Activated B cell treated with CpG ODN at 0.5 μM for 24 hours (primary cell): Measurements from ENCODE around the gene CNTN4. TPM values are rescaled to one million over a fixed set of nuclear protein-coding genes. Genes with fewer than 3 reads are reported as not detected.

Source experiments
- ATAC-seq: fragments of 200-7000 bp; cut with Tn5 transposase; one replicate; pipeline ENCODE4 v1.10.0; 2021; ENCODE audit warnings: low read depth, mild to moderate bottlenecking, moderate library complexity
- CTCF ChIA-PET: fragments of 350-600 bp; sonication (Branson Sonifier 250); formaldehyde crosslinking; loops from one replicate; lab custom pipeline; 2021; ENCODE audit warnings: antibody characterized with exemption; lab: Charles Lee
- POLR2A ChIA-PET: fragments of 350-600 bp; sonication (Branson Sonifier 250); formaldehyde crosslinking; loops from one replicate; lab custom pipeline; 2021; ENCODE audit warnings: antibody characterized with exemption; lab: Charles Lee
- DNase-seq: peaks from one replicate; pipeline ENCODE4 v3.0.0; 2022
- H3K27ac Mint-ChIP-seq: one replicate; pipeline ENCODE4 v1.8.0; 2020; ENCODE audit warnings: mixed read lengths
- H3K27me3 Mint-ChIP-seq: one replicate; pipeline ENCODE4 v1.8.0; 2021; ENCODE audit warnings: mixed read lengths
- H3K36me3 Mint-ChIP-seq: one replicate; pipeline ENCODE4 v1.8.0; 2021; ENCODE audit warnings: low read depth, mixed read lengths
- H3K4me1 Mint-ChIP-seq: one replicate; pipeline ENCODE4 v1.8.0; 2021; ENCODE audit warnings: mixed read lengths
- H3K4me3 Mint-ChIP-seq: one replicate; pipeline ENCODE4 v1.8.0; 2020; ENCODE audit warnings: mild to moderate bottlenecking, mixed read lengths
- H3K9me3 Mint-ChIP-seq: one replicate; pipeline ENCODE4 v1.8.0; 2020; ENCODE audit warnings: mixed read lengths
- intact Hi-C: fragments of 100-400 bp; cut with micrococcal nuclease; formaldehyde crosslinking; loops from one replicate; pipeline ENCODE4 v1.15.1; 2024
- total RNA-seq: library from RNA; stranded (reverse); gene quantifications from 2 replicates; pipeline ENCODE4 v1.2.3, GENCODE V29; 2022
- TF ChIP-seq, protein P1 (sequence below): fragments of 200-600 bp; IDR thresholded peaks from one replicate; pipeline ENCODE4 v1.8.0; 2022; ENCODE audit warnings: antibody characterized with exemption, mild to moderate bottlenecking

CNTN4 gene
- total RNA-seq, 1 donor from 2014 or later: not detected

DNA sequence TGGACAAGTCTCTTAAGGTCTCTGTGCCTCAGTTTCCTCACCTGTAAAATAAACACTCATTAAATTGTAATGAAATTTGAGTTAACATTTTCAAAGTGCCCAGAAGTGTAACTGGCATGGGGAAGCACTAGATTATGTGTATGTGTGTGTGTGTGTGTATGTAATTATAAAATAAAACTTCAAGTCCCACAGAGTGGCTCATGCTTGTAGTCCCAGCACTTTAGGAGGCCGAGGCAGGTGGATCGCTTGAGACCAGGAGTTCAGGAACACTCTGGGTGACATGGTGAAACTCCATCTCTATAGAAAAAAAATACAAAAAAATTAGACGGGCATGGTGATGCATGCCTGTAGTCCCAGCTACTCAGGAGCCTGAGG, 608.2 kb downstream of the CNTN4 start:
- ChIA-PET POLR2A (no interaction called here), CTCF (no interaction called here)
- intact Hi-C loops: no loop called here
- DNase-seq (no peak), ATAC-seq (no peak)
- TF ChIP-seq, protein P1, sequence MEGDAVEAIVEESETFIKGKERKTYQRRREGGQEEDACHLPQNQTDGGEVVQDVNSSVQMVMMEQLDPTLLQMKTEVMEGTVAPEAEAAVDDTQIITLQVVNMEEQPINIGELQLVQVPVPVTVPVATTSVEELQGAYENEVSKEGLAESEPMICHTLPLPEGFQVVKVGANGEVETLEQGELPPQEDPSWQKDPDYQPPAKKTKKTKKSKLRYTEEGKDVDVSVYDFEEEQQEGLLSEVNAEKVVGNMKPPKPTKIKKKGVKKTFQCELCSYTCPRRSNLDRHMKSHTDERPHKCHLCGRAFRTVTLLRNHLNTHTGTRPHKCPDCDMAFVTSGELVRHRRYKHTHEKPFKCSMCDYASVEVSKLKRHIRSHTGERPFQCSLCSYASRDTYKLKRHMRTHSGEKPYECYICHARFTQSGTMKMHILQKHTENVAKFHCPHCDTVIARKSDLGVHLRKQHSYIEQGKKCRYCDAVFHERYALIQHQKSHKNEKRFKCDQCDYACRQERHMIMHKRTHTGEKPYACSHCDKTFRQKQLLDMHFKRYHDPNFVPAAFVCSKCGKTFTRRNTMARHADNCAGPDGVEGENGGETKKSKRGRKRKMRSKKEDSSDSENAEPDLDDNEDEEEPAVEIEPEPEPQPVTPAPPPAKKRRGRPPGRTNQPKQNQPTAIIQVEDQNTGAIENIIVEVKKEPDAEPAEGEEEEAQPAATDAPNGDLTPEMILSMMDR: no peak
- H3K4me1 Mint-ChIP-seq: no peaks in the 10 kb centered on the region
- no peak overlapping the region for H3K4me3 Mint-ChIP-seq
- no peaks in the 10 kb centered on the region for H3K27me3 Mint-ChIP-seq
- H3K36me3 Mint-ChIP-seq: no peaks in the 10 kb centered on the region
- H3K9me3 Mint-ChIP-seq: no peaks in the 10 kb centered on the region
- H3K27ac Mint-ChIP-seq: no peak overlapping the region

DNA sequence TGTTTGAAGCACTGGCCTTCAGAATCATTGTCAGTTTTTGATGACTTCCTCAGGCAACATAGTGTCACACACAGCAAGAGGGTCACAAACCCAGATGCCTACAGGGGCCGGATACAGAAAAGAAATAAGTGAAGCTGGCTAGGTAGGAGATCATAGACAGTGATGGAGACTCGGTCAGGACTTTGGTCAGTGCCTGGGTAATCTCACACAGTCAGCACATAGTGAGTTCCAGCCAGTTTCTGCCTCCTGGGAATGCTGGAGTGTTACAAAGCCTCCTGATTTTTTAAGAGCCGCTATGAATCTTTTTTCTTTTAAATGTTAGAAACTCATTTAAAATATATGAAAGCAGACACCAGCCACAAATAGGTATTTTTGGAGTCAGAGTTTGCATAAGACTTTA, 612.4 kb downstream of the CNTN4 start:
- ChIA-PET CTCF (no interaction called here), POLR2A (no interaction called here)
- ATAC-seq: no peak
- Mint-ChIP-seq H3K36me3 (no peaks in the 10 kb centered on the region), H3K27me3 (no peaks in the 10 kb centered on the region), H3K27ac (no peak overlapping the region), H3K4me3 (no peak overlapping the region), H3K9me3 (no peaks in the 10 kb centered on the region), H3K4me1 (no peaks in the 10 kb centered on the region)
- no peak for DNase-seq
- intact Hi-C loops: loop anchor here (5.0 kb wide), 1 partner anchor 1624 kb away; no protein-coding TSS in a partner anchor
- TF ChIP-seq, protein P1: no peak

DNA sequence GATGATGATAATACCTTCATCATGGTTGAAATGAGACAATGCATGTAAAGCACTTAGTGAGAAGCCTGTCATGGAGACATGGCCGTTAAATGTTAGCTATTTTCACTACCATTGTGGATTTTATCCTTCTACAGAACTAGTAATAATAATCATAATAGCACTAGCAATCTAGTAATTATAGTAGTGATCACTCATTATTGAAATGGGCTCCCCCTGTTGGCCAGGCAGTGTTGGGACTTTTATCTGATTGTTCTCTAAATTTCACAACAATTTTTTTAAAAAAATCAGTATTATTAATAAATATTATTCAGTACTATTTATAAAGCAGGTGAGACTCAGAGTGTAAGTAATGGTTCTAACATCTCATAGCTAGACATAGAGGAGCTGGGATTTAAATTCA, 615.3 kb downstream of the CNTN4 start:
- CTCF ChIA-PET: no interaction called here
- Mint-ChIP-seq H3K27ac (no peak overlapping the region), H3K9me3 (no peaks in the 10 kb centered on the region), H3K27me3 (no peaks in the 10 kb centered on the region), H3K36me3 (no peaks in the 10 kb centered on the region), H3K4me1 (no peaks in the 10 kb centered on the region), H3K4me3 (no peak overlapping the region)
- TF ChIP-seq, protein P1: no peak
- ATAC-seq (no peak), DNase-seq (no peak)
- intact Hi-C loops: loop anchor here (5.0 kb wide), 1 partner anchor 1627 kb away; no protein-coding TSS in a partner anchor
- POLR2A ChIA-PET: no interaction called here

DNA sequence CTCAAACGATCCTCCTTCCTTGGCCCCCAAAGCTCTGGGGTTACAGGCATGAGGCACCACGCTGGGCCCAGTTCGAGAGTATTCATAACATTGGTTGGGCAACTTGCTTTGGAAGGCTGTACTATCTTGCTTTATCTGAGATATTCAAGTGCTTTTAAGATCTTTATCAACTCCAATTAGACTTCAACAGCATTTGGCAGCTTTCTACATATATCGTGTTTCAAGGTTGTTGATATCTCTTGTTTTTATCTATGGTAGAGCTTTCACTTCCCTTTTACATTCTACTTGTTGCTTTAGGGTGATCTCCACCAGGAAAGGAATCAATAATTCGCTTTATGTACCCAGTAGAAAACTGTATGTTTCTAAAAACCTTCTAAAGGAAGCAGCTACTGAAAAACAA, 616.2 kb downstream of the CNTN4 start:
- POLR2A ChIA-PET: no interaction called here
- Mint-ChIP-seq H3K4me3 (no peak overlapping the region), H3K27ac (no peak overlapping the region), H3K36me3 (no peaks in the 10 kb centered on the region), H3K4me1 (no peaks in the 10 kb centered on the region), H3K9me3 (no peaks in the 10 kb centered on the region), H3K27me3 (no peaks in the 10 kb centered on the region)
- ATAC-seq (no peak), DNase-seq (no peak)
- TF ChIP-seq, protein P1: no peak
- CTCF ChIA-PET: interaction anchor here (0.7 kb wide), 1 partner anchor 22 kb away, joined by 3 read pairs; no protein-coding TSS in a partner anchor
- intact Hi-C loops: loop anchor here (5.0 kb wide), 1 partner anchor 1628 kb away; no protein-coding TSS in a partner anchor

DNA sequence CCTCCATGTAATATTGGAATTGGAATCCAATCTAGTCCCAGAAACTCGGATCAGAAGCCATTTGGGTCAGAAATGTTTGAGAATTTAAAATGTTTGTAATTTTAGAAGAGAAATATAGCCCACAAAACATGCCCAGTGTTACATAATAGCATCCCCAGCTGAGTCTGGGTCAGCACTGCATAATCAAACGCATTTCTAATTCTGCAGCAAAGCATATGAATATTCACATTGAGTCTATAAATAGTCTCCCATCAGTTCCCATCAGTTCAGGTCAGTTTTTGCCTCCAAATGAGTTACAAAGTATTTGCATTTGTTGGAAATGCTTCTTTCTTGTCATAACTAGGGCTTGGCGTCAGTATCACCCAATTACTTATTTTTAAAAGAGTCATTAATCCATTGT, 628.4 kb downstream of the CNTN4 start:
- H3K4me1 Mint-ChIP-seq: no peaks in the 10 kb centered on the region
- H3K36me3 Mint-ChIP-seq: no peaks in the 10 kb centered on the region
- H3K4me3 Mint-ChIP-seq: no peak overlapping the region
- H3K27me3 Mint-ChIP-seq: peaks cover 1% of the 10 kb centered on the region
- no peak for DNase-seq
- no peaks in the 10 kb centered on the region for H3K9me3 Mint-ChIP-seq
- no peak for ATAC-seq
- no peak overlapping the region for H3K27ac Mint-ChIP-seq
- TF ChIP-seq, protein P1: no peak
- ChIA-PET POLR2A (no interaction called here), CTCF (no interaction called here)
- intact Hi-C loops: no loop called here
